CD14-positive monocyte (primary cell): Measurements from ENCODE around the gene PAX8. TPM values are rescaled to one million over a fixed set of nuclear protein-coding genes. Genes with fewer than 3 reads are reported as not detected.
A peak's percentile ranks its signal among the peaks of the same experiment; 100 is the strongest.

ENCODE experiments used
- DNase-seq, 3 donors: peaks; one replicate each; pipeline ENCODE4 v3.0.0-alpha.2; 2011 to 2022
- H2AFZ ChIP-seq: 2 replicates; pipeline ENCODE4 v1.6.0; 2012; ENCODE audit warnings: mild to moderate bottlenecking, low read depth, low read length, inconsistent platforms; ENCODE audit not compliant: insufficient read depth, poor library complexity, severe bottlenecking
- H3K27ac ChIP-seq, 2 donors: 1 replicate in 1 of 2; 2 replicates in 1 of 2; pipeline ENCODE4 v1.5.1; 2012 to 2013; ENCODE audit warnings: low read length in 2 of 2, control low read depth in 1 of 2, inconsistent platforms in 1 of 2, low read depth in 1 of 2, mild to moderate bottlenecking in 1 of 2
- H3K27me3 ChIP-seq, 2 donors: one replicate each; pipeline versions ENCODE4 v1.6.0 to v1.6.1; 2011 to 2013; ENCODE audit warnings: low read length in 2 of 2; ENCODE audit not compliant: control insufficient read depth in 2 of 2, insufficient read depth in 2 of 2
- H3K36me3 ChIP-seq, 2 donors: replicated peaks in 1 of 2; 1 replicate in 1 of 2; 2 replicates in 1 of 2; pipeline versions ENCODE4 v1.5.1 to v1.6.1; 2012 to 2013; ENCODE audit warnings: low read length in 2 of 2, control low read depth in 1 of 2, inconsistent platforms in 1 of 2, mild to moderate bottlenecking in 1 of 2; ENCODE audit not compliant: insufficient read depth in 2 of 2, control insufficient read depth in 1 of 2
- H3K4me1 ChIP-seq, 2 donors: 1 replicate in 1 of 2; 2 replicates in 1 of 2; pipeline versions ENCODE4 v1.5.1 to v1.6.1; 2012 to 2013; ENCODE audit warnings: low read length in 2 of 2, control low read depth in 1 of 2, inconsistent platforms in 1 of 2, mild to moderate bottlenecking in 1 of 2, moderate library complexity in 1 of 2; ENCODE audit not compliant: insufficient read depth in 2 of 2, control insufficient read depth in 1 of 2
- H3K4me2 ChIP-seq: replicated peaks from 2 replicates; pipeline ENCODE3; 2012; ENCODE audit warnings: low read length, moderate library complexity, mild to moderate bottlenecking; ENCODE audit not compliant: poor library complexity, severe bottlenecking; ENCODE audit errors: extremely low read depth
- H3K4me3 ChIP-seq, 3 experiments: fragments of 200-600 bp in 1 of 3; sonication (generic) in 1 of 3; replicated peaks in 1 of 3; 1 replicate in 2 of 3; 2 replicates in 1 of 3; pipeline ENCODE4 v1.5.1; 2011 to 2013; ENCODE audit warnings: low read length in 3 of 3, mild to moderate bottlenecking in 3 of 3, control low read depth in 2 of 3, low read depth in 2 of 3, inconsistent platforms in 1 of 3, moderate library complexity in 1 of 3
- H3K79me2 ChIP-seq: 2 replicates; pipeline ENCODE4 v1.6.0; 2012; ENCODE audit warnings: mild to moderate bottlenecking, control low read depth, inconsistent platforms, low read length, moderate library complexity; ENCODE audit not compliant: insufficient read depth
- H3K9ac ChIP-seq: 2 replicates; pipeline ENCODE4 v1.6.0; 2017; ENCODE audit warnings: low read length, mild to moderate bottlenecking; ENCODE audit not compliant: insufficient read depth, poor library complexity, severe bottlenecking
- H3K9me3 ChIP-seq, 2 donors: replicated peaks in 1 of 2; 1 replicate in 1 of 2; 2 replicates in 1 of 2; pipeline versions ENCODE4 v1.5.1 to v1.6.1; 2012 to 2013; ENCODE audit warnings: low read length in 2 of 2, control low read depth in 1 of 2; ENCODE audit not compliant: control insufficient read depth in 1 of 2, insufficient read depth in 1 of 2
- H4K20me1 ChIP-seq: 2 replicates; pipeline ENCODE4 v1.6.0; 2012; ENCODE audit warnings: mild to moderate bottlenecking, low read length, control low read depth, moderate library complexity; ENCODE audit not compliant: insufficient read depth
- H3K27ac Mint-ChIP-seq, 7 donors: one replicate each; pipeline ENCODE4 v1.8.0; 2020; ENCODE audit warnings: mild to moderate bottlenecking in 7 of 7, mixed read lengths in 7 of 7, moderate library complexity in 6 of 7, inconsistent platforms in 2 of 7
- H3K27me3 Mint-ChIP-seq, 3 donors: one replicate each; pipeline ENCODE4 v1.8.0; 2021 to 2022; ENCODE audit warnings: low read depth in 3 of 3, mild to moderate bottlenecking in 3 of 3, mixed read lengths in 3 of 3, moderate library complexity in 3 of 3, inconsistent platforms in 1 of 3
- H3K36me3 Mint-ChIP-seq, 2 donors: one replicate each; pipeline ENCODE4 v1.8.0; 2020; ENCODE audit warnings: mixed read lengths in 2 of 2, inconsistent platforms in 1 of 2, mild to moderate bottlenecking in 1 of 2
- H3K4me1 Mint-ChIP-seq: one replicate; pipeline ENCODE4 v1.8.0; 2020; ENCODE audit warnings: mild to moderate bottlenecking, mixed read lengths
- H3K4me3 Mint-ChIP-seq, 2 donors: one replicate each; pipeline ENCODE4 v1.8.0; 2020; ENCODE audit warnings: mild to moderate bottlenecking in 2 of 2, mixed read lengths in 2 of 2, moderate library complexity in 1 of 2
- H3K9me3 Mint-ChIP-seq, 7 donors: one replicate each; pipeline ENCODE4 v1.8.0; 2020 to 2022; ENCODE audit warnings: mixed read lengths in 7 of 7, mild to moderate bottlenecking in 6 of 7, moderate library complexity in 6 of 7, inconsistent platforms in 2 of 7
- CTCF ChIP-seq: fragments of 200-600 bp; IDR thresholded peaks from one replicate; pipeline ENCODE4 v1.8.0; 2022; ENCODE audit warnings: antibody characterized with exemption, mild to moderate bottlenecking
- WGBS: methylation state at CpG from one replicate; pipeline ENCODE4 v1.1.5; 2013; ENCODE audit warnings: missing lambda C conversion rate; ENCODE audit not compliant: insufficient coverage; 5-methylcytosine and 5-hydroxymethylcytosine counted together
- intact Hi-C, 2 donors: fragments of 100-400 bp; cut with micrococcal nuclease; formaldehyde crosslinking; loops; one replicate each; pipeline versions ENCODE4 v1.15.0 to v1.15.1; 2023
- polyA plus RNA-seq, 3 donors: library from polyadenylated mRNA; depleted of rRNA in 1 of 3; unstranded in 2 of 3; stranded (reverse) in 1 of 3; fragments of 300-500 nt in 2 of 3; fragments of >200 nt in 1 of 3; fragmentation: Illumina TruSeq in 2 of 3; gene quantifications; 1 replicate in 2 of 3; 2 replicates in 1 of 3; pipeline ENCODE4 v1.2.3, GENCODE V29; 2012 to 2021

The PAX8 gene
- polyA plus RNA-seq, 3 donors = 0.26 to 0.47 (median 0.36) TPM

GRCh38 chr2:113181258-113182051 is 97.3 kb downstream of the PAX8 start:
- peaks cover 41 to 76% of the 10 kb centered on the region in 2 donors for H3K36me3 ChIP-seq
- 11% methylated on average over 8 of the region's 8 CpGs for WGBS
- peak overlapping the region; percentile 25 for H3K9ac ChIP-seq
- peak overlapping the region; percentile 47 to 74 for H3K4me3 Mint-ChIP-seq
- H3K27ac ChIP-seq = peak overlapping the region; percentile 58 to 83
- peaks cover 86% of the 10 kb centered on the region for H3K4me1 Mint-ChIP-seq
- H3K9me3 ChIP-seq = no peaks in the 10 kb centered on the region
- peak overlapping the region in 1 of 3 experiments; percentile 53 for H3K4me3 ChIP-seq
- H3K4me1 ChIP-seq = peaks cover 69 to 96% of the 10 kb centered on the region in 2 donors
- H3K27me3 Mint-ChIP-seq = peaks cover 0 to 2% (median 0%) of the 10 kb centered on the region in 3 donors
- peak; percentile 46 to 53 (median 50) for DNase-seq
- no peak for TF ChIP-seq CTCF
- intact Hi-C loops = no loop called here
- H3K79me2 ChIP-seq = peaks cover 100% of the 10 kb centered on the region
- H3K36me3 Mint-ChIP-seq = peaks cover 63 to 86% of the 10 kb centered on the region in 2 donors
- H3K27me3 ChIP-seq = no peaks in the 10 kb centered on the region
- H3K4me2 ChIP-seq = peak overlapping the region; percentile 61
- peak overlapping the region; percentile 17 for H2AFZ ChIP-seq
- peak overlapping the region; percentile 77 to 93 (median 88) for H3K27ac Mint-ChIP-seq
- peaks cover 100% of the 10 kb centered on the region for H4K20me1 ChIP-seq
- peaks cover 0 to 1% (median 0%) of the 10 kb centered on the region in 7 donors for H3K9me3 Mint-ChIP-seq

- no peak overlapping the region for H3K9ac ChIP-seq
- Mint-ChIP-seq H3K27me3 (peaks cover 0 to 2% (median 0%) of the 10 kb centered on the region in 3 donors), H3K9me3 (peaks cover 0 to 1% (median 0%) of the 10 kb centered on the region in 7 donors), H3K4me1 (peaks cover 86% of the 10 kb centered on the region), H3K36me3 (peaks cover 54 to 77% of the 10 kb centered on the region in 2 donors), H3K4me3 (peak overlapping the region in 1 of 2 donors; percentile 74), H3K27ac (peak overlapping the region; percentile 77 to 93 (median 88))
- no peak for TF ChIP-seq CTCF
- peak overlapping the region in 1 of 3 experiments; percentile 53 for H3K4me3 ChIP-seq
- H3K4me1 ChIP-seq = peaks cover 69 to 96% of the 10 kb centered on the region in 2 donors
- H3K79me2 ChIP-seq = peaks cover 100% of the 10 kb centered on the region
- no peaks in the 10 kb centered on the region for H3K27me3 ChIP-seq
- 72% methylated on average over 12 of the region's 17 CpGs for WGBS
- H3K4me2 ChIP-seq = peak overlapping the region; percentile 61
- H3K9me3 ChIP-seq = no peaks in the 10 kb centered on the region
- peaks cover 100% of the 10 kb centered on the region for H4K20me1 ChIP-seq
- H3K27ac ChIP-seq = peak overlapping the region; percentile 58 to 83
- peaks cover 36 to 65% of the 10 kb centered on the region in 2 donors for H3K36me3 ChIP-seq
- no peak overlapping the region for H2AFZ ChIP-seq
- peak; percentile 37 to 47 (median 43) for DNase-seq
- intact Hi-C loops = no loop called here
These were observed 98.4 kb downstream of the PAX8 start for GRCh38 chr2:113180131-113180946.
